ENCODE measurements around the gene C20orf141.
"Not testable (repeated sequence)": the region's sequence is repeated elsewhere in the genome, so short reads cannot be mapped to it uniquely, and the experiment has no call there.

C20orf141 gene

GRCh38 chr20:2820896-2821869 is 6.4 kb downstream of the C20orf141 start:
- no peak for DNase-seq

- no peak for DNase-seq
Observed at GRCh38 chr20:2822073-2822472, 7.3 kb downstream of the C20orf141 start.

GRCh38 chr20:2825761-2826160 is 11.0 kb downstream of the C20orf141 start:
- DNase-seq = no peak

- no peak for DNase-seq
Observed at GRCh38 chr20:2826655-2827054, 11.9 kb downstream of the C20orf141 start.

GRCh38 chr20:2829376-2829775 is 14.6 kb downstream of the C20orf141 start:
- DNase-seq = no peak

- DNase-seq = not testable (repeated sequence)
Observed at GRCh38 chr20:2831206-2831605, 16.4 kb downstream of the C20orf141 start.

GRCh38 chr20:2833761-2834160 is 19.0 kb downstream of the C20orf141 start:
- no peak for DNase-seq

GRCh38 chr20:2834401-2835110 is 19.8 kb downstream of the C20orf141 start:
- DNase-seq = no peak

GRCh38 chr20:2835331-2835796 is 20.6 kb downstream of the C20orf141 start:
- DNase-seq = no peak

GRCh38 chr20:2836035-2836434 is 21.2 kb downstream of the C20orf141 start:
- DNase-seq = no peak

- DNase-seq = no peak
Observed at GRCh38 chr20:2837221-2837960, 22.6 kb downstream of the C20orf141 start.

GRCh38 chr20:2838170-2838797 is 23.5 kb downstream of the C20orf141 start:
- no peak for DNase-seq

- DNase-seq = no peak
Observed at GRCh38 chr20:2838847-2839671, 24.3 kb downstream of the C20orf141 start.

GRCh38 chr20:2839732-2840137 is 24.9 kb downstream of the C20orf141 start:
- no peak for DNase-seq

GRCh38 chr20:2840138-2840966 is 25.6 kb downstream of the C20orf141 start, which contains the start of the genes PCED1A and VPS16:
Gene PCED1A (minus strand): TSS chr20:2840655. CDS start chr20:2839912, 743 bp downstream.
Gene VPS16 (plus strand): TSS chr20:2840745. CDS start chr20:2840775, 30 bp downstream.
- no peak for DNase-seq

- DNase-seq = no peak
Observed at GRCh38 chr20:2840967-2841531, 26.3 kb downstream of the C20orf141 start.

GRCh38 chr20:2845607-2846006 is 30.8 kb downstream of the C20orf141 start:
- DNase-seq = no peak

GRCh38 chr20:2846698-2847097 is 31.9 kb downstream of the C20orf141 start:
- no peak for DNase-seq

- DNase-seq = no peak
Observed at GRCh38 chr20:2847802-2848201, 33.0 kb downstream of the C20orf141 start.

GRCh38 chr20:2849529-2849928 is 34.7 kb downstream of the C20orf141 start:
- no peak for DNase-seq

All from NCI-H1436 treated with DMSO at 0.1 percent for 48 hours (cell line).